Fibroblast of lung (primary cell): ENCODE data around the gene N4BP2.

ENCODE experiments used
- CTCF ChIP-seq, 2 donors: IDR thresholded peaks in 1 of 2; conservative IDR thresholded peaks in 1 of 2; 1 replicate in 1 of 2; 2 replicates in 1 of 2; pipeline ENCODE4 v1.5.1; 2011 to 2012; ENCODE audit warnings: low read length in 2 of 2, control low read depth in 1 of 2, inconsistent platforms in 1 of 2, low read depth in 1 of 2, mild to moderate bottlenecking in 1 of 2
- EZH2 ChIP-seq: IDR thresholded peaks from 2 replicates; pipeline ENCODE4 v1.5.1; 2012; ENCODE audit warnings: low read length, control low read depth, mild to moderate bottlenecking; ENCODE audit errors: missing control alignments

GRCh38 chr4:40204507-40205258 lies 148.0 kb downstream of the N4BP2 start:
- no peak for TF ChIP-seq CTCF (conservative IDR thresholded peaks at IDR 0.05 in 1 of 2, IDR thresholded peaks at IDR 0.05 in 1 of 2; ENCODE audit: low read depth in 1 of 2, low read length in 2 of 2)
- no peak for TF ChIP-seq EZH2
